HCT116 (cell line): Measurements from ENCODE around the gene SLC18A2. TPM values are rescaled to one million over a fixed set of nuclear protein-coding genes. Genes with fewer than 3 reads are reported as not detected.

Experiments
- ATAC-seq: fragments of 200-7000 bp; cut with Tn5 transposase; 2 replicates; pipeline ENCODE4 v1.9.1; 2020; ENCODE audit warnings: mild to moderate bottlenecking, moderate library complexity
- BruUV-seq: library from RNA; stranded (reverse); fragments of 400-500 nt; replicated peaks from 2 replicates; lab custom pipeline; 2021; lab: Mats Ljungman, UMichigan
- CTCF ChIA-PET: fragments of 300-600 bp; sonication (Branson Sonifier 250); formaldehyde crosslinking; loops from one replicate; lab custom pipeline; 2021; ENCODE audit warnings: antibody characterized with exemption; lab: Charles Lee
- POLR2A ChIA-PET: fragments of 300-600, 350-600 bp; sonication (Branson Sonifier 250); formaldehyde crosslinking; loops from one replicate; lab custom pipeline; 2021; ENCODE audit warnings: antibody characterized with exemption; lab: Charles Lee
- RAD21 ChIA-PET, 2 experiments: fragments of 300-600 bp; sonication (Branson Sonifier 250); formaldehyde crosslinking; loops; one replicate each; lab custom pipeline; 2023; ENCODE audit warnings: low total read pairs in 2 of 2; ENCODE audit not compliant: uncharacterized antibody in 2 of 2, unreplicated experiment in 2 of 2, low non-redundant PET in 1 of 2; lab: Charles Lee
- DNase-seq: peaks from one replicate; pipeline ENCODE4 v3.0.0-alpha.2; 2010; ENCODE audit warnings: low read depth, low spot score
- H2AFZ ChIP-seq: fragments of 200-600 bp; shearing (Covaris generic), sonication (generic); 2 replicates; pipeline ENCODE4 v1.6.1; 2017; ENCODE audit warnings: low read depth, mixed run types, mixed read lengths, antibody characterized with exemption, low read length; ENCODE audit not compliant: poor library complexity, severe bottlenecking
- H3K27ac ChIP-seq: 2 replicates; pipeline ENCODE4 v1.5.1; 2012; ENCODE audit warnings: low read depth, low read length
- H3K27me3 ChIP-seq: fragments of 200-600 bp; sonication (generic); 2 replicates; pipeline ENCODE4 v1.6.1; 2016; ENCODE audit warnings: mixed run types, low read length, mixed read lengths; ENCODE audit not compliant: insufficient read depth
- H3K36me3 ChIP-seq, 2 experiments: fragments of 200-500 bp in 1 of 2; fragments of 200-600 bp in 1 of 2; sonication (Bioruptor generic) in 1 of 2; sonication (generic) in 1 of 2; 2 replicates each; pipeline versions ENCODE4 v1.5.1 to v1.6.1; 2014 to 2016; ENCODE audit warnings: low read length in 2 of 2, inconsistent platforms in 1 of 2, mixed read lengths in 1 of 2, mixed run types in 1 of 2; ENCODE audit not compliant: insufficient read depth in 2 of 2, control insufficient read depth in 1 of 2
- H3K4me1 ChIP-seq, 2 experiments: fragments of 200-600 bp in 1 of 2; sonication (generic) in 1 of 2; 2 replicates each; pipeline versions ENCODE4 v1.5.1 to v1.6.1; 2012 to 2017; ENCODE audit warnings: low read length in 2 of 2, inconsistent platforms in 1 of 2, mild to moderate bottlenecking in 1 of 2, mixed read lengths in 1 of 2, mixed run types in 1 of 2, moderate library complexity in 1 of 2; ENCODE audit not compliant: insufficient read depth in 2 of 2, control insufficient read depth in 1 of 2
- H3K4me2 ChIP-seq: fragments of 200-600 bp; sonication (generic); 2 replicates; pipeline ENCODE4 v1.6.1; 2017; ENCODE audit warnings: mixed run types, low read length, mixed read lengths
- H3K4me3 ChIP-seq, 2 experiments: fragments of 200-600 bp in 1 of 2; sonication (generic) in 1 of 2; replicated peaks in 1 of 2; 2 replicates each; pipeline ENCODE4 v1.5.1; 2011 to 2016; ENCODE audit warnings: low read length in 2 of 2, control low read depth in 1 of 2, low read depth in 1 of 2, mild to moderate bottlenecking in 1 of 2, mixed read lengths in 1 of 2, mixed run types in 1 of 2
- H3K79me2 ChIP-seq: fragments of 200-600 bp; sonication (generic); 2 replicates; pipeline ENCODE4 v1.6.1; 2017; ENCODE audit warnings: mild to moderate bottlenecking, mixed run types, low read length, moderate library complexity, mixed read lengths; ENCODE audit not compliant: insufficient read depth
- H3K9ac ChIP-seq: fragments of 200-600 bp; sonication (generic); 2 replicates; pipeline ENCODE4 v1.6.1; 2016; ENCODE audit warnings: low read length, mixed read lengths
- H3K9me2 ChIP-seq: fragments of 200-600 bp; sonication (generic), shearing (Covaris generic); 2 replicates; pipeline ENCODE4 v1.6.1; 2017; ENCODE audit warnings: mixed run types, mild to moderate bottlenecking, moderate library complexity; ENCODE audit not compliant: insufficient read depth
- H3K9me3 ChIP-seq, 2 experiments: fragments of 200-500 bp in 1 of 2; fragments of 200-600 bp in 1 of 2; sonication (Bioruptor generic) in 1 of 2; sonication (generic) in 1 of 2; 2 replicates each; pipeline ENCODE4 v1.6.1; 2014 to 2017; ENCODE audit warnings: low read length in 2 of 2, mixed read lengths in 2 of 2, inconsistent platforms in 1 of 2, low read depth in 1 of 2, mild to moderate bottlenecking in 1 of 2, mixed run types in 1 of 2, moderate library complexity in 1 of 2; ENCODE audit not compliant: control insufficient read depth in 1 of 2, insufficient read depth in 1 of 2
- H4K20me1 ChIP-seq: fragments of 200-600 bp; sonication (generic), shearing (Covaris generic); 2 replicates; pipeline ENCODE4 v1.6.1; 2017; ENCODE audit warnings: mixed run types, mild to moderate bottlenecking, moderate library complexity; ENCODE audit not compliant: insufficient read depth
- CBX3 ChIP-seq: IDR thresholded peaks from 2 replicates; pipeline ENCODE4 v1.6.1; 2012; ENCODE audit warnings: low read depth
- CEBPB ChIP-seq: IDR thresholded peaks from 2 replicates; pipeline ENCODE4 v1.6.1; 2012; ENCODE audit warnings: low read depth
- EGR1 ChIP-seq: IDR thresholded peaks from 2 replicates; pipeline ENCODE4 v1.6.1; 2012; ENCODE audit warnings: low read depth
- ELF1 ChIP-seq: IDR thresholded peaks from 2 replicates; pipeline ENCODE4 v1.6.1; 2012; ENCODE audit warnings: low read depth, borderline replicate concordance
- EZH2 ChIP-seq: fragments of 200-600 bp; sonication (generic); IDR thresholded peaks from 2 replicates; pipeline ENCODE4 v1.6.1; 2017; ENCODE audit warnings: antibody characterized with exemption, mixed run types
- EZH2phosphoT487 ChIP-seq: fragments of 200-600 bp; IDR thresholded peaks from 2 replicates; pipeline ENCODE4 v1.6.1; 2018; ENCODE audit warnings: antibody characterized with exemption, borderline replicate concordance
- FOSL1 ChIP-seq: IDR thresholded peaks from 2 replicates; pipeline ENCODE4 v1.6.1; 2012; ENCODE audit warnings: low read depth
- MAX ChIP-seq: IDR thresholded peaks from 2 replicates; pipeline ENCODE4 v1.6.1; 2012
- POLR2AphosphoS5 ChIP-seq: IDR thresholded peaks from 2 replicates; pipeline ENCODE4 v1.6.1; 2011; ENCODE audit warnings: mild to moderate bottlenecking, low read depth, low read length, moderate library complexity
- RAD21 ChIP-seq: IDR thresholded peaks from 2 replicates; pipeline ENCODE4 v1.6.1; 2012; ENCODE audit warnings: low read depth, mild to moderate bottlenecking
- TCF7L2 ChIP-seq: IDR thresholded peaks from 2 replicates; pipeline ENCODE4 v1.7.0; 2011; ENCODE audit warnings: borderline replicate concordance, inconsistent platforms; ENCODE audit not compliant: insufficient read depth, insufficient read length; ENCODE audit errors: extremely low read depth
- YY1 ChIP-seq: IDR thresholded peaks from 2 replicates; pipeline ENCODE4 v1.6.1; 2011; ENCODE audit warnings: low read length, low read depth, moderate library complexity, mild to moderate bottlenecking; ENCODE audit not compliant: insufficient replicate concordance; ENCODE audit errors: extremely low read depth
- ZBTB33 ChIP-seq: IDR thresholded peaks from 2 replicates; pipeline ENCODE4 v1.6.1; 2011; ENCODE audit warnings: mild to moderate bottlenecking, low read length, moderate library complexity; ENCODE audit not compliant: insufficient replicate concordance; ENCODE audit errors: extremely low read depth
- ZFX ChIP-seq: fragments of 450-650 bp; IDR thresholded peaks from 2 replicates; pipeline ENCODE4 v1.6.1; 2017
- ZNF274 ChIP-seq: fragments of 200-500 bp; sonication (Bioruptor generic); IDR thresholded peaks from 2 replicates; pipeline ENCODE4 v1.6.1; 2014; ENCODE audit warnings: mild to moderate bottlenecking, low read depth, low read length, inconsistent platforms
- intact Hi-C: fragments of 100-400 bp; cut with micrococcal nuclease; formaldehyde crosslinking; loops from 2 replicates; pipeline ENCODE4 v1.10.0; 2022
- total RNA-seq: library from RNA; stranded (reverse); gene quantifications from one replicate; pipeline ENCODE4 v1.2.1, GENCODE V29; 2021; ENCODE audit not compliant: unreplicated experiment
- TF ChIP-seq, protein P1 (sequence below): IDR thresholded peaks from 2 replicates; pipeline ENCODE4 v1.6.1; 2012; ENCODE audit warnings: low read depth
- TF ChIP-seq, protein P2 (sequence below), 3 experiments: fragments of 200-600 bp in 1 of 3; sonication (generic) in 1 of 3; IDR thresholded peaks in 2 of 3; conservative IDR thresholded peaks in 1 of 3; 2 replicates each; pipeline ENCODE4 v1.5.1; 2012 to 2017; ENCODE audit warnings: low read depth in 2 of 3, low read length in 2 of 3, antibody characterized with exemption in 1 of 3, borderline replicate concordance in 1 of 3, control low read depth in 1 of 3, mild to moderate bottlenecking in 1 of 3, mixed read lengths in 1 of 3, mixed run types in 1 of 3, moderate library complexity in 1 of 3; ENCODE audit not compliant: insufficient read depth in 1 of 3

The SLC18A2 gene
- total RNA-seq, 1 experiment from 2014 or later: not detected

DNA sequence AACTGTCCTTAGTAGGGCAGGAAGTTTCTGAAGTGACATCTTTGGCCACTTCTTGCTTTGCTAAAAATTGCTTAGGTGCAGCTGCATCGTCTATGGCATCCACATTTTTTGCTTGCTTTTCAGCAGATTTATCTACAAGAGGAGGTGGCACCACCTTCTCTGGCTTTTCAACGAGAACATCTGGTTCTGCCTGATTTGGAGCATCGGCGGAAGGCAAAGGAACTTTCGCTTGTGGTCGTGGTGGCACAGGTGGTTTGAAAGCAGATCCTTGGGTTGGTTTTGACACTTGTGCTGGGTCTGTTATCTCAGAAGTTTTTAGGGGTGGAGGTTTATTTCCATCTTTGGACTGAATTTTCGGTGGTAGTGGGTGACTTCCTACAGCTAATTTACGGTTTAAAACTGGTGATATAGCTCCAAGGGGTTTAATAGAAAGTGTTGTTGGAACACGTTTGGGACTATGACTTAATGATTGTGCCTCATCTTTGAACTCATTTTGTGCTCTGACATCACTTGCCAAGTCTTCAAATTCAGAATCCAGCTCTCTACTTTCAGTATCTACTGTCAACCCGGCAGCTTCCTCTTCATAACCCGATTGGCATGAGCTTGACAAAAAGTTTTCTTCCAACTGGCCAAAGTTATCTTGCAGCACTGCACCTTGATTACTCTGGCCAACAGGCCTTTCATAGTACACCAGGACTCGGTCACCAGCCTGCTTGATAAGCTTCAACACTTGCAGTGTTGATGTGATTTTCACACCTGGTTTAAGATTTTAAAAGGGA is 44.0 kb downstream of the SLC18A2 start:
- DNase-seq: no peak
- Histone ChIP-seq H3K4me3 (no peak overlapping the region), H3K4me2 (no peak overlapping the region), H3K4me1 (no peaks in the 10 kb centered on the region), H2AFZ (no peak overlapping the region), H3K9me2 (no peaks in the 10 kb centered on the region), H3K27ac (no peak overlapping the region), H3K9ac (no peak overlapping the region), H3K9me3 (no peaks in the 10 kb centered on the region), H3K36me3 (peaks cover 20 to 31% of the 10 kb centered on the region in 2 experiments; a peak in 3 of 4 replicates), H3K27me3 (no peaks in the 10 kb centered on the region), H4K20me1 (no peaks in the 10 kb centered on the region), H3K79me2 (no peaks in the 10 kb centered on the region)
- RAD21 ChIA-PET: no interaction called here
- POLR2A ChIA-PET: interaction anchor here (1.8 kb wide), 1 partner anchor 9 kb away, joined by 4 read pairs; no protein-coding TSS in a partner anchor
- TF ChIP-seq ZBTB33 (no peak), FOSL1 (no peak), EGR1 (no peak), TCF7L2 (no peak), ZFX (no peak), EZH2phosphoT487 (no peak), MAX (no peak), CBX3 (no peak), EZH2 (no peak), YY1 (no peak), RAD21 (no peak), ZNF274 (no peak), POLR2AphosphoS5 (no peak), ELF1 (no peak), CEBPB (no peak)
- TF ChIP-seq, protein P1, sequence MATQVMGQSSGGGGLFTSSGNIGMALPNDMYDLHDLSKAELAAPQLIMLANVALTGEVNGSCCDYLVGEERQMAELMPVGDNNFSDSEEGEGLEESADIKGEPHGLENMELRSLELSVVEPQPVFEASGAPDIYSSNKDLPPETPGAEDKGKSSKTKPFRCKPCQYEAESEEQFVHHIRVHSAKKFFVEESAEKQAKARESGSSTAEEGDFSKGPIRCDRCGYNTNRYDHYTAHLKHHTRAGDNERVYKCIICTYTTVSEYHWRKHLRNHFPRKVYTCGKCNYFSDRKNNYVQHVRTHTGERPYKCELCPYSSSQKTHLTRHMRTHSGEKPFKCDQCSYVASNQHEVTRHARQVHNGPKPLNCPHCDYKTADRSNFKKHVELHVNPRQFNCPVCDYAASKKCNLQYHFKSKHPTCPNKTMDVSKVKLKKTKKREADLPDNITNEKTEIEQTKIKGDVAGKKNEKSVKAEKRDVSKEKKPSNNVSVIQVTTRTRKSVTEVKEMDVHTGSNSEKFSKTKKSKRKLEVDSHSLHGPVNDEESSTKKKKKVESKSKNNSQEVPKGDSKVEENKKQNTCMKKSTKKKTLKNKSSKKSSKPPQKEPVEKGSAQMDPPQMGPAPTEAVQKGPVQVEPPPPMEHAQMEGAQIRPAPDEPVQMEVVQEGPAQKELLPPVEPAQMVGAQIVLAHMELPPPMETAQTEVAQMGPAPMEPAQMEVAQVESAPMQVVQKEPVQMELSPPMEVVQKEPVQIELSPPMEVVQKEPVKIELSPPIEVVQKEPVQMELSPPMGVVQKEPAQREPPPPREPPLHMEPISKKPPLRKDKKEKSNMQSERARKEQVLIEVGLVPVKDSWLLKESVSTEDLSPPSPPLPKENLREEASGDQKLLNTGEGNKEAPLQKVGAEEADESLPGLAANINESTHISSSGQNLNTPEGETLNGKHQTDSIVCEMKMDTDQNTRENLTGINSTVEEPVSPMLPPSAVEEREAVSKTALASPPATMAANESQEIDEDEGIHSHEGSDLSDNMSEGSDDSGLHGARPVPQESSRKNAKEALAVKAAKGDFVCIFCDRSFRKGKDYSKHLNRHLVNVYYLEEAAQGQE: no peak
- TF ChIP-seq, protein P2, sequence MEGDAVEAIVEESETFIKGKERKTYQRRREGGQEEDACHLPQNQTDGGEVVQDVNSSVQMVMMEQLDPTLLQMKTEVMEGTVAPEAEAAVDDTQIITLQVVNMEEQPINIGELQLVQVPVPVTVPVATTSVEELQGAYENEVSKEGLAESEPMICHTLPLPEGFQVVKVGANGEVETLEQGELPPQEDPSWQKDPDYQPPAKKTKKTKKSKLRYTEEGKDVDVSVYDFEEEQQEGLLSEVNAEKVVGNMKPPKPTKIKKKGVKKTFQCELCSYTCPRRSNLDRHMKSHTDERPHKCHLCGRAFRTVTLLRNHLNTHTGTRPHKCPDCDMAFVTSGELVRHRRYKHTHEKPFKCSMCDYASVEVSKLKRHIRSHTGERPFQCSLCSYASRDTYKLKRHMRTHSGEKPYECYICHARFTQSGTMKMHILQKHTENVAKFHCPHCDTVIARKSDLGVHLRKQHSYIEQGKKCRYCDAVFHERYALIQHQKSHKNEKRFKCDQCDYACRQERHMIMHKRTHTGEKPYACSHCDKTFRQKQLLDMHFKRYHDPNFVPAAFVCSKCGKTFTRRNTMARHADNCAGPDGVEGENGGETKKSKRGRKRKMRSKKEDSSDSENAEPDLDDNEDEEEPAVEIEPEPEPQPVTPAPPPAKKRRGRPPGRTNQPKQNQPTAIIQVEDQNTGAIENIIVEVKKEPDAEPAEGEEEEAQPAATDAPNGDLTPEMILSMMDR (IDR thresholded peaks at IDR 0.05 in 2 of 3, conservative IDR thresholded peaks at IDR 0.05 in 1 of 3; ENCODE audit: borderline replicate concordance in 1 of 3, insufficient read depth in 1 of 3, low read depth in 2 of 3, low read length in 2 of 3): no peak
- no TSS peak for BruUV-seq
- CTCF ChIA-PET: no interaction called here
- no peak for ATAC-seq
- intact Hi-C loops: no loop called here
